ENCODE results near the gene FAM13A.

DNA sequence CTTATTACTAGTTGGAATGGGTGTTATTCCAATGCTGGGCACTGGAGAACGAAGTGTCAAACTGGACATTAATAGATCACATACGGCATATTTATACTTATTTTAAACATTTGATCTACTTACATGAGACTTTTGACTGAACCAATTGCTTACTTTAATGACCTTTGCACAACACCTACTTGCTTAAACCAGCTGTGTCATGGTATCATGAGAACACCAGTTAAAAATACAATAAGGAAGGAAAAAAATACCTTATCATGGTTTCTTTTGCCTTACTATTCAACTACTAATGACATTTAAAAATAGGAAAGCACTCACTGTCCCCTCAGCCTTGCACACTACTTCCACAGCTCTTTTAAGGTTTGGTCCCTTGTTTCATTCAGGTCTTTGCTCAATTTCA is 146.9 kb downstream of the FAM13A start:
- TF ChIP-seq POLR2AphosphoS5 (IDR thresholded peaks at IDR 0.05; ENCODE audit: low read length) (no peak), TBL1XR1 (IDR thresholded peaks at IDR 0.05; ENCODE audit: low read depth, low read length) (no peak), HDAC6 (IDR thresholded peaks at IDR 0.05; ENCODE audit: unreplicated experiment) (no peak), PAX8 (IDR thresholded peaks at IDR 0.05) (no peak), HDGF (IDR thresholded peaks at IDR 0.05) (no peak), SUZ12 (IDR thresholded peaks at IDR 0.05; ENCODE audit: unreplicated experiment) (no peak), ZNF622 (IDR thresholded peaks at IDR 0.05) (no peak), JUNB (IDR thresholded peaks at IDR 0.05) (no peak)
- TF ChIP-seq, protein P1, sequence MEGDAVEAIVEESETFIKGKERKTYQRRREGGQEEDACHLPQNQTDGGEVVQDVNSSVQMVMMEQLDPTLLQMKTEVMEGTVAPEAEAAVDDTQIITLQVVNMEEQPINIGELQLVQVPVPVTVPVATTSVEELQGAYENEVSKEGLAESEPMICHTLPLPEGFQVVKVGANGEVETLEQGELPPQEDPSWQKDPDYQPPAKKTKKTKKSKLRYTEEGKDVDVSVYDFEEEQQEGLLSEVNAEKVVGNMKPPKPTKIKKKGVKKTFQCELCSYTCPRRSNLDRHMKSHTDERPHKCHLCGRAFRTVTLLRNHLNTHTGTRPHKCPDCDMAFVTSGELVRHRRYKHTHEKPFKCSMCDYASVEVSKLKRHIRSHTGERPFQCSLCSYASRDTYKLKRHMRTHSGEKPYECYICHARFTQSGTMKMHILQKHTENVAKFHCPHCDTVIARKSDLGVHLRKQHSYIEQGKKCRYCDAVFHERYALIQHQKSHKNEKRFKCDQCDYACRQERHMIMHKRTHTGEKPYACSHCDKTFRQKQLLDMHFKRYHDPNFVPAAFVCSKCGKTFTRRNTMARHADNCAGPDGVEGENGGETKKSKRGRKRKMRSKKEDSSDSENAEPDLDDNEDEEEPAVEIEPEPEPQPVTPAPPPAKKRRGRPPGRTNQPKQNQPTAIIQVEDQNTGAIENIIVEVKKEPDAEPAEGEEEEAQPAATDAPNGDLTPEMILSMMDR (IDR thresholded peaks at IDR 0.05 in 2 of 3, conservative IDR thresholded peaks at IDR 0.05 in 1 of 3; ENCODE audit: control insufficient read depth in 2 of 3, extremely low read depth in 1 of 3, insufficient read depth in 1 of 3, low read depth in 3 of 3, low read length in 3 of 3), result no peak

All from GM12878 (cell line).